T-helper 9 cell (primary cell): Measurements from ENCODE around the gene RRP8.

Experiments used
- DNase-seq: peaks from one replicate; pipeline ENCODE4 v3.0.0-alpha.2; 2020

RRP8 gene

GRCh38 chr11:6616596-6617250 lies 13.3 kb upstream of the RRP8 start:
- no peak for DNase-seq

- DNase-seq: no peak
These were observed 12.6 kb upstream of the RRP8 start for GRCh38 chr11:6615882-6616585.

- no peak for DNase-seq
These were observed 11.6 kb upstream of the RRP8 start for GRCh38 chr11:6615046-6615445.

GRCh38 chr11:6614446-6614845 lies 11.0 kb upstream of the RRP8 start:
- DNase-seq: no peak

GRCh38 chr11:6613496-6613895 lies 10.1 kb upstream of the RRP8 start:
- no peak for DNase-seq

- DNase-seq: peak; percentile 95
These were observed 9.0 kb upstream of the RRP8 start, which contains the start of gene TAF10 for GRCh38 chr11:6612213-6613041. Gene TAF10, minus strand, starts transcription at chr11:6612216. Its CDS starts 27 bp downstream, at chr11:6612189.

- DNase-seq: no peak
These were observed 8.5 kb upstream of the RRP8 start for GRCh38 chr11:6611963-6612212.

GRCh38 chr11:6611092-6611962 lies 7.9 kb upstream of the RRP8 start:
- peak; percentile 31 for DNase-seq

GRCh38 chr11:6610591-6610990 lies 7.2 kb upstream of the RRP8 start:
- no peak for DNase-seq

- no peak for DNase-seq
These were observed 6.1 kb upstream of the RRP8 start for GRCh38 chr11:6609502-6610015.

GRCh38 chr11:6608726-6609501 lies 5.5 kb upstream of the RRP8 start:
- DNase-seq: no peak

- DNase-seq: no peak
These were observed 4.6 kb upstream of the RRP8 start for GRCh38 chr11:6608011-6608410.

GRCh38 chr11:6607190-6607795 lies 3.9 kb upstream of the RRP8 start:
- no peak for DNase-seq

GRCh38 chr11:6606471-6607189 lies 3.2 kb upstream of the RRP8 start:
- peak; percentile 30 for DNase-seq

- DNase-seq: no peak
These were observed 1.4 kb upstream of the RRP8 start for GRCh38 chr11:6604790-6605189.

- DNase-seq: peak; percentile 28
These were observed 738 bp upstream of the RRP8 start for GRCh38 chr11:6604081-6604626.

GRCh38 chr11:6602096-6602940 lies 1.1 kb downstream of the RRP8 start:
- DNase-seq: no peak

GRCh38 chr11:6601041-6601461 lies 2.4 kb downstream of the RRP8 start:
- DNase-seq: no peak

- no peak for DNase-seq
These were observed 3.5 kb downstream of the RRP8 start for GRCh38 chr11:6599881-6600390.
